Amniotic epithelial cell (primary cell): ENCODE data around the gene KRTAP4-12.
"Not testable (repeated sequence)": the region's sequence is repeated elsewhere in the genome, so short reads cannot be mapped to it uniquely, and the experiment has no call there.

ENCODE experiments used
- DNase-seq: peaks from one replicate; pipeline ENCODE4 v3.0.0-alpha.2; 2010; ENCODE audit warnings: low read depth

The KRTAP4-12 gene

DNA sequence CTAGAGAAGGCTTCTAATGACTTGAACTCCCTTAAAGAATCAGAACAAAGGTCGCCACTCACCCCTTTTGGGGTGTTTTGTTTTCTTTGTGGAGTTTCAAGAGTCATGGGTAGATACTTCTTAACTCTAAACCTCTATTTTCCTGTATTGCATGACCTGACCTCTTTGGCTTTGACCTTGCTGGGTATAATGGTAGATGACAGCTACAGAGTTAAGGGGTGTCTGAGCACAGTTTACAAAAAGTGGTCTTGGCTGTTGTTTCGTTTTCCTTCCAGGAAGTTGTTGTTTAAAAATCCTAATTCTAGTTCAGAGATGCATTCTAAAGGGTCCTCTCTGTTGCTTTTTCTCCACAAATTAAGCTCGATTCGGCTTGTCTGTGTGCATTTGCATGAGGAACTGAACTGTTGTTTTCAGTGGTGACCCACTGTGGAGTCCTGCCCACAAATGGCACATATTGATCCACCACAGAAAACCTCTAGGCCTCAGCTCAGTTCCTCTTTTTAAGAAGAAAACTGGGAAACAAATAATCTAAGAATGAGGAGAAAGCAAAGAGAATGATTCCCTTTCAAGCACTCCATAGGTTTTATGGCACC, 35.1 kb downstream of the KRTAP4-12 start:
- DNase-seq = not testable (repeated sequence)

DNA sequence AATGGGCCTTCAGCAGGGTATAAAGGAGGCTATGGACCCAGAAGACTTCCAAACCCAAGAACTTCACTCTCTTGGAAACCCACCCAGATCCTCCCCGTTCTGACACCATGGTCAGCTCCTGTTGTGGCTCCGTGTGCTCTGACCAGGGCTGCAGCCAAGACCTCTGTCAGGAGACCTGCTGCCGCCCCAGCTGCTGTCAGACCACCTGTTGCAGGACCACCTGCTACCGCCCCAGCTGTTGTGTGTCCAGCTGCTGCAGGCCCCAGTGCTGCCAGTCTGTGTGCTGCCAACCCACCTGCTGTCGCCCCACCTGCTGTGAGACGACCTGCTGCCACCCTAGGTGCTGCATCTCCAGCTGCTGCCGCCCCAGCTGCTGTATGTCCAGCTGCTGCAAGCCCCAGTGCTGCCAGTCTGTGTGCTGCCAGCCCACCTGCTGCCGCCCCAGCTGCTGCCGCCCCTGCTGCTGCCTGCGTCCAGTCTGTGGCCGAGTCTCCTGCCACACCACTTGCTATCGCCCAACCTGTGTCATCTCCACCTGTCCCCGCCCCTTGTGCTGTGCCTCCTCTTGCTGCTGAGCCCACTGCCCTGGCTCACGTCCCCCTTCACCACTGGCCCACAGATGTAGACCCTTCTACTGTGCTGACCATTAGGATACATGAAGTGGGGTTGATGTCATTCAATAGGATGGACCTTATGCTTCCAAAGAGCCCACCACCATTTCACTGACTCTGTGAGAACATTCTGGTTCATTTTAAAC, 39.7 kb downstream of the KRTAP4-12 start, which contains the start of gene KRTAP4-7:
Gene KRTAP4-7 (plus strand): TSS at position 51 of the 757 bp plus-strand sequence. CDS start 57 bp downstream, at position 108.
- not testable (repeated sequence) for DNase-seq

- peak; percentile 39 for DNase-seq
Measured at GRCh38 chr17:41083427-41083826, 40.6 kb downstream of the KRTAP4-12 start.

DNA sequence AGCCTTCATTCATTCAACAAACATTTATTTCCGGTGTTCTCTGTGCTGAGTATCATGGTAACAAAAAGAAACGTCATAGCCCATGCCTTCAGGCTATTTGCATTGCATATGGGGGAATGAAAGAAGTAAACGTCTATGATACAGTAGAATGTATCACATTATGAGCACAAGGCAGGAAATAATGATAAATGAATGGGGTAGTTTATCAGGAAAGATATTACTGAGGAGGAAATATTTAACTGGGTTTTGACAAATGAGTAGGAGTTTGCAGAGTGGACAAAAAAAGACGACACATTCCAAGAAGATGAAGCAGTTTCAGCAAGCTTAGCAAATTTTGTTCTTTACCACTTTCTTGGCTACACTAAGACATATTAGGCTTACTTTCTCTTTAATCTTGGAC, 41.4 kb downstream of the KRTAP4-12 start:
- no peak for DNase-seq

GRCh38 chr17:41076788-41077187, 47.2 kb downstream of the KRTAP4-12 start:
- no peak for DNase-seq

- DNase-seq = no peak
Measured at GRCh38 chr17:41073676-41074075, 50.3 kb downstream of the KRTAP4-12 start.
